Measurements from ENCODE around the gene TRPM3.

DNA sequence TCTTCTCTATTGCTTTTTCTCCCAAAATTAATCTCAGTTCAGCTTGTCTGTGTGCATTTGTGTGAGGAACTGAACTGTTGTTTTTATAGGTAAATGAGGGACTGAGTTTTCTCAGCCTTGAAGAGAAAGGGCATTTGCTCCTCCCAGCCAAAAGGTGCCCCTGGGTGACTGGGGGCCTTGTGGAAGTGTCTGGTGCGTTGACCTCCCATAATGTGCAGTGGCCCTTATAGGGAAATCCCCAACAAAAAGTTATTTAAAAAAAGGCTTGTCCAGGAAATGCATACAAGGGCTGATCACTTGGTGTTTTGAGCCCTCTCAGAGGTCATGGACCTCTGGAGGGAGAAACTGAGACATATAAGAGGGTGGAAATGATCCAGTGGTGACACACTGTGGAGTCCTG is 467.3 kb downstream of the TRPM3 start:
- TF ChIP-seq FOXP1 (CRISPR knock-in tag; IDR thresholded peaks at IDR 0.05; ENCODE audit: borderline replicate concordance) (no peak), ZBTB21 (CRISPR knock-in tag; IDR thresholded peaks at IDR 0.05; ENCODE audit: borderline replicate concordance) (no peak), SP1 (CRISPR knock-in tag; conservative IDR thresholded peaks at IDR 0.05) (no peak), SMAD4 (CRISPR knock-in tag; IDR thresholded peaks at IDR 0.05) (no peak)
- TF ChIP-seq, protein P1, sequence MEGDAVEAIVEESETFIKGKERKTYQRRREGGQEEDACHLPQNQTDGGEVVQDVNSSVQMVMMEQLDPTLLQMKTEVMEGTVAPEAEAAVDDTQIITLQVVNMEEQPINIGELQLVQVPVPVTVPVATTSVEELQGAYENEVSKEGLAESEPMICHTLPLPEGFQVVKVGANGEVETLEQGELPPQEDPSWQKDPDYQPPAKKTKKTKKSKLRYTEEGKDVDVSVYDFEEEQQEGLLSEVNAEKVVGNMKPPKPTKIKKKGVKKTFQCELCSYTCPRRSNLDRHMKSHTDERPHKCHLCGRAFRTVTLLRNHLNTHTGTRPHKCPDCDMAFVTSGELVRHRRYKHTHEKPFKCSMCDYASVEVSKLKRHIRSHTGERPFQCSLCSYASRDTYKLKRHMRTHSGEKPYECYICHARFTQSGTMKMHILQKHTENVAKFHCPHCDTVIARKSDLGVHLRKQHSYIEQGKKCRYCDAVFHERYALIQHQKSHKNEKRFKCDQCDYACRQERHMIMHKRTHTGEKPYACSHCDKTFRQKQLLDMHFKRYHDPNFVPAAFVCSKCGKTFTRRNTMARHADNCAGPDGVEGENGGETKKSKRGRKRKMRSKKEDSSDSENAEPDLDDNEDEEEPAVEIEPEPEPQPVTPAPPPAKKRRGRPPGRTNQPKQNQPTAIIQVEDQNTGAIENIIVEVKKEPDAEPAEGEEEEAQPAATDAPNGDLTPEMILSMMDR (IDR thresholded peaks at IDR 0.05) = no peak
- TF ChIP-seq, protein P2, sequence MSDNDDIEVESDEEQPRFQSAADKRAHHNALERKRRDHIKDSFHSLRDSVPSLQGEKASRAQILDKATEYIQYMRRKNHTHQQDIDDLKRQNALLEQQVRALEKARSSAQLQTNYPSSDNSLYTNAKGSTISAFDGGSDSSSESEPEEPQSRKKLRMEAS (CRISPR knock-in tag; IDR thresholded peaks at IDR 0.05) = no peak

Measured in WTC11 (cell line).